ENCODE results near the gene ACVR1.
"Not testable (repeated sequence)": the region's sequence is repeated elsewhere in the genome, so short reads cannot be mapped to it uniquely, and the experiment has no call there.

Gene ACVR1

GRCh38 chr2:157827377-157827776 is 48.8 kb downstream of the ACVR1 start:
- no peak for DNase-seq (ENCODE audit: low read depth)
- TF ChIP-seq, protein P1, sequence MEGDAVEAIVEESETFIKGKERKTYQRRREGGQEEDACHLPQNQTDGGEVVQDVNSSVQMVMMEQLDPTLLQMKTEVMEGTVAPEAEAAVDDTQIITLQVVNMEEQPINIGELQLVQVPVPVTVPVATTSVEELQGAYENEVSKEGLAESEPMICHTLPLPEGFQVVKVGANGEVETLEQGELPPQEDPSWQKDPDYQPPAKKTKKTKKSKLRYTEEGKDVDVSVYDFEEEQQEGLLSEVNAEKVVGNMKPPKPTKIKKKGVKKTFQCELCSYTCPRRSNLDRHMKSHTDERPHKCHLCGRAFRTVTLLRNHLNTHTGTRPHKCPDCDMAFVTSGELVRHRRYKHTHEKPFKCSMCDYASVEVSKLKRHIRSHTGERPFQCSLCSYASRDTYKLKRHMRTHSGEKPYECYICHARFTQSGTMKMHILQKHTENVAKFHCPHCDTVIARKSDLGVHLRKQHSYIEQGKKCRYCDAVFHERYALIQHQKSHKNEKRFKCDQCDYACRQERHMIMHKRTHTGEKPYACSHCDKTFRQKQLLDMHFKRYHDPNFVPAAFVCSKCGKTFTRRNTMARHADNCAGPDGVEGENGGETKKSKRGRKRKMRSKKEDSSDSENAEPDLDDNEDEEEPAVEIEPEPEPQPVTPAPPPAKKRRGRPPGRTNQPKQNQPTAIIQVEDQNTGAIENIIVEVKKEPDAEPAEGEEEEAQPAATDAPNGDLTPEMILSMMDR (IDR thresholded peaks at IDR 0.05; ENCODE audit: control insufficient read depth, extremely low read depth, insufficient read depth): no peak
- H3K4me3 ChIP-seq (ENCODE audit: low read depth, low read length): no peak overlapping the region

DNA sequence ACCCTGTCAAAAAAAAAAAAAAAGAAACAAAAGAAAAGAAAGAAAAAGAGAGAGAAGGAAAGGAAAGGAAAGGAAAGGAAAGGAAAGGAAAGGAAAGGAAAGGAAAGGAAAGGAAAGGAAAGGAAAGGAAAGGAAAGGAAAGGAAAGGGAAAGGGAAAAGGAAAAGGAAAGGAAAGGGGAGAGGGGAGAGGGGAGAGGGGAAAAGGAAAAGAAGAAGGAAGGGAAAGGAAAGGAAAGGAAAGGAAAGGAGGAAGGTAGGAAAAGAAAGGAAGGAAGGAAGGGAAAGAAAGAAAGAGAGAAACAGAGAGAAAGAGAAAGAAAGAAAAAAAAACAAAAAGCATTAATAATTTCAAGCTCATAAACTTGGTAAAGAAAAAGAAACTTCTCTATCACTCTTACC is 49.5 kb downstream of the ACVR1 start:
- not testable (repeated sequence) for H3K4me3 ChIP-seq (ENCODE audit: low read depth, low read length); DNase-seq (ENCODE audit: low read depth)

- H3K4me3 ChIP-seq (ENCODE audit: low read depth, low read length): no peak overlapping the region
- peak; percentile 89 for DNase-seq (ENCODE audit: low read depth)
- TF ChIP-seq, protein P1 (IDR thresholded peaks at IDR 0.05; ENCODE audit: control insufficient read depth, extremely low read depth, insufficient read depth): no peak
These were observed 50.2 kb downstream of the ACVR1 start for GRCh38 chr2:157825885-157826284.

- H3K4me3 ChIP-seq (ENCODE audit: low read depth, low read length): no peak overlapping the region
- TF ChIP-seq, protein P1 (IDR thresholded peaks at IDR 0.05; ENCODE audit: control insufficient read depth, extremely low read depth, insufficient read depth): no peak
- DNase-seq (ENCODE audit: low read depth): no peak
These were observed 53.1 kb downstream of the ACVR1 start for GRCh38 chr2:157822993-157823392.

- no peak for DNase-seq (ENCODE audit: low read depth)
- TF ChIP-seq, protein P1 (IDR thresholded peaks at IDR 0.05; ENCODE audit: control insufficient read depth, extremely low read depth, insufficient read depth): no peak
- H3K4me3 ChIP-seq (ENCODE audit: low read depth, low read length): no peak overlapping the region
These were observed 53.6 kb downstream of the ACVR1 start for GRCh38 chr2:157822533-157822932.

- no peak overlapping the region for H3K4me3 ChIP-seq (ENCODE audit: low read depth, low read length)
- TF ChIP-seq, protein P1 (IDR thresholded peaks at IDR 0.05; ENCODE audit: control insufficient read depth, extremely low read depth, insufficient read depth): no peak
- DNase-seq (ENCODE audit: low read depth): no peak
These were observed 54.5 kb downstream of the ACVR1 start for GRCh38 chr2:157821519-157822131.

DNA sequence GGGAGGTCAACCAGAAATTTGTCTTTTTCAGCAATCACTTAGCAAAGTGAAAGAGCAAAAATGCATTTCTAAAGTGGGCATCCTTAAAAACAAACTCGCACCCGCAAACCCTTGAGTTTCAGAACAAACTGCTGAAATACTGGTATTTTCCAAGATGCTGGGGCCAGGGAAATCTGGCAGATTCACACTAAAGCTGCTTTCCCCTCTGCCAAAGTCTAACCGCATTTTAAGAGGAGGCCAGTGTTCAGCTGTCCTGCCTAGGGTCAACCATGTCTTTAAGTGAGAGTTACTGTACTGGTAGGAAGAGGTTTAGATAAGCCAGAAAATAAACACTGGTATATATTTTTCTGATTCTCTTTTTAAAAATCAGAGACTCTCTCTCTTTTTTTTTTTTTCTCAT is 55.9 kb downstream of the ACVR1 start:
- no peak for DNase-seq (ENCODE audit: low read depth)
- H3K4me3 ChIP-seq (ENCODE audit: low read depth, low read length): no peak overlapping the region
- TF ChIP-seq, protein P1 (IDR thresholded peaks at IDR 0.05; ENCODE audit: control insufficient read depth, extremely low read depth, insufficient read depth): no peak

Data from LNCaP clone FGC (cell line).